HCT116 (cell line): ENCODE measurements around the gene EYA3. TPM values are rescaled to one million over a fixed set of nuclear protein-coding genes. Genes with fewer than 3 reads are reported as not detected.

Source experiments
- ATAC-seq: fragments of 200-7000 bp; cut with Tn5 transposase; 2 replicates; pipeline ENCODE4 v1.9.1; 2020; ENCODE audit warnings: mild to moderate bottlenecking, moderate library complexity
- BruUV-seq: library from RNA; stranded (reverse); fragments of 400-500 nt; replicated peaks from 2 replicates; lab custom pipeline; 2021; lab: Mats Ljungman, UMichigan
- CTCF ChIA-PET: fragments of 300-600 bp; sonication (Branson Sonifier 250); formaldehyde crosslinking; loops from one replicate; lab custom pipeline; 2021; ENCODE audit warnings: antibody characterized with exemption; lab: Charles Lee
- POLR2A ChIA-PET: fragments of 300-600, 350-600 bp; sonication (Branson Sonifier 250); formaldehyde crosslinking; loops from one replicate; lab custom pipeline; 2021; ENCODE audit warnings: antibody characterized with exemption; lab: Charles Lee
- RAD21 ChIA-PET, 2 experiments: fragments of 300-600 bp; sonication (Branson Sonifier 250); formaldehyde crosslinking; loops; one replicate each; lab custom pipeline; 2023; ENCODE audit warnings: low total read pairs in 2 of 2; ENCODE audit not compliant: uncharacterized antibody in 2 of 2, unreplicated experiment in 2 of 2, low non-redundant PET in 1 of 2; lab: Charles Lee
- DNase-seq: peaks from one replicate; pipeline ENCODE4 v3.0.0-alpha.2; 2010; ENCODE audit warnings: low read depth, low spot score
- H2AFZ ChIP-seq: fragments of 200-600 bp; shearing (Covaris generic), sonication (generic); 2 replicates; pipeline ENCODE4 v1.6.1; 2017; ENCODE audit warnings: low read depth, mixed run types, mixed read lengths, antibody characterized with exemption, low read length; ENCODE audit not compliant: poor library complexity, severe bottlenecking
- H3K27ac ChIP-seq: 2 replicates; pipeline ENCODE4 v1.5.1; 2012; ENCODE audit warnings: low read depth, low read length
- H3K27me3 ChIP-seq: fragments of 200-600 bp; sonication (generic); 2 replicates; pipeline ENCODE4 v1.6.1; 2016; ENCODE audit warnings: mixed run types, low read length, mixed read lengths; ENCODE audit not compliant: insufficient read depth
- H3K36me3 ChIP-seq, 2 experiments: fragments of 200-500 bp in 1 of 2; fragments of 200-600 bp in 1 of 2; sonication (Bioruptor generic) in 1 of 2; sonication (generic) in 1 of 2; 2 replicates each; pipeline versions ENCODE4 v1.5.1 to v1.6.1; 2014 to 2016; ENCODE audit warnings: low read length in 2 of 2, inconsistent platforms in 1 of 2, mixed read lengths in 1 of 2, mixed run types in 1 of 2; ENCODE audit not compliant: insufficient read depth in 2 of 2, control insufficient read depth in 1 of 2
- H3K4me1 ChIP-seq, 2 experiments: fragments of 200-600 bp in 1 of 2; sonication (generic) in 1 of 2; 2 replicates each; pipeline versions ENCODE4 v1.5.1 to v1.6.1; 2012 to 2017; ENCODE audit warnings: low read length in 2 of 2, inconsistent platforms in 1 of 2, mild to moderate bottlenecking in 1 of 2, mixed read lengths in 1 of 2, mixed run types in 1 of 2, moderate library complexity in 1 of 2; ENCODE audit not compliant: insufficient read depth in 2 of 2, control insufficient read depth in 1 of 2
- H3K4me2 ChIP-seq: fragments of 200-600 bp; sonication (generic); 2 replicates; pipeline ENCODE4 v1.6.1; 2017; ENCODE audit warnings: mixed run types, low read length, mixed read lengths
- H3K4me3 ChIP-seq, 2 experiments: fragments of 200-600 bp in 1 of 2; sonication (generic) in 1 of 2; replicated peaks in 1 of 2; 2 replicates each; pipeline ENCODE4 v1.5.1; 2011 to 2016; ENCODE audit warnings: low read length in 2 of 2, control low read depth in 1 of 2, low read depth in 1 of 2, mild to moderate bottlenecking in 1 of 2, mixed read lengths in 1 of 2, mixed run types in 1 of 2
- H3K79me2 ChIP-seq: fragments of 200-600 bp; sonication (generic); 2 replicates; pipeline ENCODE4 v1.6.1; 2017; ENCODE audit warnings: mild to moderate bottlenecking, mixed run types, low read length, moderate library complexity, mixed read lengths; ENCODE audit not compliant: insufficient read depth
- H3K9ac ChIP-seq: fragments of 200-600 bp; sonication (generic); 2 replicates; pipeline ENCODE4 v1.6.1; 2016; ENCODE audit warnings: low read length, mixed read lengths
- H3K9me2 ChIP-seq: fragments of 200-600 bp; sonication (generic), shearing (Covaris generic); 2 replicates; pipeline ENCODE4 v1.6.1; 2017; ENCODE audit warnings: mixed run types, mild to moderate bottlenecking, moderate library complexity; ENCODE audit not compliant: insufficient read depth
- H3K9me3 ChIP-seq, 2 experiments: fragments of 200-500 bp in 1 of 2; fragments of 200-600 bp in 1 of 2; sonication (Bioruptor generic) in 1 of 2; sonication (generic) in 1 of 2; 2 replicates each; pipeline ENCODE4 v1.6.1; 2014 to 2017; ENCODE audit warnings: low read length in 2 of 2, mixed read lengths in 2 of 2, inconsistent platforms in 1 of 2, low read depth in 1 of 2, mild to moderate bottlenecking in 1 of 2, mixed run types in 1 of 2, moderate library complexity in 1 of 2; ENCODE audit not compliant: control insufficient read depth in 1 of 2, insufficient read depth in 1 of 2
- H4K20me1 ChIP-seq: fragments of 200-600 bp; sonication (generic), shearing (Covaris generic); 2 replicates; pipeline ENCODE4 v1.6.1; 2017; ENCODE audit warnings: mixed run types, mild to moderate bottlenecking, moderate library complexity; ENCODE audit not compliant: insufficient read depth
- CEBPB ChIP-seq: IDR thresholded peaks from 2 replicates; pipeline ENCODE4 v1.6.1; 2012; ENCODE audit warnings: low read depth
- EGR1 ChIP-seq: IDR thresholded peaks from 2 replicates; pipeline ENCODE4 v1.6.1; 2012; ENCODE audit warnings: low read depth
- ELF1 ChIP-seq: IDR thresholded peaks from 2 replicates; pipeline ENCODE4 v1.6.1; 2012; ENCODE audit warnings: low read depth, borderline replicate concordance
- EZH2 ChIP-seq: fragments of 200-600 bp; sonication (generic); IDR thresholded peaks from 2 replicates; pipeline ENCODE4 v1.6.1; 2017; ENCODE audit warnings: antibody characterized with exemption, mixed run types
- EZH2phosphoT487 ChIP-seq: fragments of 200-600 bp; IDR thresholded peaks from 2 replicates; pipeline ENCODE4 v1.6.1; 2018; ENCODE audit warnings: antibody characterized with exemption, borderline replicate concordance
- FOSL1 ChIP-seq: IDR thresholded peaks from 2 replicates; pipeline ENCODE4 v1.6.1; 2012; ENCODE audit warnings: low read depth
- JUND ChIP-seq: IDR thresholded peaks from 2 replicates; pipeline ENCODE4 v1.6.1; 2012
- POLR2A ChIP-seq: IDR thresholded peaks from 2 replicates; pipeline ENCODE4 v1.7.0; 2011; ENCODE audit warnings: borderline replicate concordance; ENCODE audit not compliant: insufficient read depth, insufficient read length; ENCODE audit errors: extremely low read depth
- RAD21 ChIP-seq: IDR thresholded peaks from 2 replicates; pipeline ENCODE4 v1.6.1; 2012; ENCODE audit warnings: low read depth, mild to moderate bottlenecking
- SRF ChIP-seq: IDR thresholded peaks from 2 replicates; pipeline ENCODE4 v1.6.1; 2012; ENCODE audit warnings: low read depth
- TCF7L2 ChIP-seq: IDR thresholded peaks from 2 replicates; pipeline ENCODE4 v1.7.0; 2011; ENCODE audit warnings: borderline replicate concordance, inconsistent platforms; ENCODE audit not compliant: insufficient read depth, insufficient read length; ENCODE audit errors: extremely low read depth
- YY1 ChIP-seq: IDR thresholded peaks from 2 replicates; pipeline ENCODE4 v1.6.1; 2011; ENCODE audit warnings: low read length, low read depth, moderate library complexity, mild to moderate bottlenecking; ENCODE audit not compliant: insufficient replicate concordance; ENCODE audit errors: extremely low read depth
- ZNF274 ChIP-seq: fragments of 200-500 bp; sonication (Bioruptor generic); IDR thresholded peaks from 2 replicates; pipeline ENCODE4 v1.6.1; 2014; ENCODE audit warnings: mild to moderate bottlenecking, low read depth, low read length, inconsistent platforms
- intact Hi-C: fragments of 100-400 bp; cut with micrococcal nuclease; formaldehyde crosslinking; loops from 2 replicates; pipeline ENCODE4 v1.10.0; 2022
- total RNA-seq: library from RNA; stranded (reverse); gene quantifications from one replicate; pipeline ENCODE4 v1.2.1, GENCODE V29; 2021; ENCODE audit not compliant: unreplicated experiment
- TF ChIP-seq, protein P1 (sequence below): IDR thresholded peaks from 2 replicates; pipeline ENCODE4 v1.6.1; 2012
- TF ChIP-seq, protein P2 (sequence below), 3 experiments: fragments of 200-600 bp in 1 of 3; sonication (generic) in 1 of 3; IDR thresholded peaks in 2 of 3; conservative IDR thresholded peaks in 1 of 3; 2 replicates each; pipeline ENCODE4 v1.5.1; 2012 to 2017; ENCODE audit warnings: low read depth in 2 of 3, low read length in 2 of 3, antibody characterized with exemption in 1 of 3, borderline replicate concordance in 1 of 3, control low read depth in 1 of 3, mild to moderate bottlenecking in 1 of 3, mixed read lengths in 1 of 3, mixed run types in 1 of 3, moderate library complexity in 1 of 3; ENCODE audit not compliant: insufficient read depth in 1 of 3
- TF ChIP-seq, protein P3 (sequence below): IDR thresholded peaks from 2 replicates; pipeline ENCODE4 v1.6.1; 2011; ENCODE audit warnings: mild to moderate bottlenecking, low read length, moderate library complexity; ENCODE audit not compliant: insufficient replicate concordance; ENCODE audit errors: extremely low read depth

EYA3 gene
- total RNA-seq, 1 experiment from 2014 or later, result 25.9 TPM

DNA sequence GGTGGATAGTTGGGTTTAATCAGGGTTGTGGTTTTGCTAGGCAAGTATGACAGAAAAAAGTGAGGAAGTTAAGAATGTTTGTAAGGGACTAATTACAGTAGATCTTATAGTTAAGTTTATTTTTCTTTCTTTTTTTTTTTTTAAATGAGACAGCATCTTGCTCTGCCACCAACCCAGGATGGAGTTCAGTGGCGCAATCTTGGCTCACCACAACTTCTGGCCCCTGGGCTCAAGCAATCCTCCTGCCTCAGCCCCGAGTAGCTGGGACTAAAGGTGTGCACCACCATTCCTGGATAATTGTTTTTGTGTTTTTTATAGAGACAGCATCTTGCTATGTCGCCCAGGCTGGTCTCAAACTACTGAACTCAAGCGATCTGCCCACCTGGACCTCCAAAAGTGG, 41.7 kb downstream of the EYA3 start:
- Histone ChIP-seq H3K79me2 (no peaks in the 10 kb centered on the region), H3K9me3 (no peaks in the 10 kb centered on the region), H3K9me2 (no peaks in the 10 kb centered on the region), H3K9ac (no peak overlapping the region), H3K36me3 (0 out of 4 replicates have a peak, but pooled peaks cover 3 to 4% of the 10 kb centered on the region in 2 experiments), H2AFZ (no peak overlapping the region), H3K4me1 (no peaks in the 10 kb centered on the region), H3K4me2 (no peak overlapping the region), H3K27me3 (no peaks in the 10 kb centered on the region), H3K27ac (no peak overlapping the region), H3K4me3 (no peak overlapping the region), H4K20me1 (no peaks in the 10 kb centered on the region)
- BruUV-seq, result no TSS peak
- TF ChIP-seq, protein P1, sequence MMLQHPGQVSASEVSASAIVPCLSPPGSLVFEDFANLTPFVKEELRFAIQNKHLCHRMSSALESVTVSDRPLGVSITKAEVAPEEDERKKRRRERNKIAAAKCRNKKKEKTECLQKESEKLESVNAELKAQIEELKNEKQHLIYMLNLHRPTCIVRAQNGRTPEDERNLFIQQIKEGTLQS, result no peak
- no peak for TF ChIP-seq JUND
- TF ChIP-seq EZH2, result no peak
- no peak for TF ChIP-seq EZH2phosphoT487
- TF ChIP-seq YY1, result no peak
- no peak for TF ChIP-seq ZNF274
- no peak for TF ChIP-seq RAD21
- TF ChIP-seq FOSL1, result no peak
- no peak for TF ChIP-seq EGR1
- no peak for TF ChIP-seq CEBPB
- TF ChIP-seq, protein P2, sequence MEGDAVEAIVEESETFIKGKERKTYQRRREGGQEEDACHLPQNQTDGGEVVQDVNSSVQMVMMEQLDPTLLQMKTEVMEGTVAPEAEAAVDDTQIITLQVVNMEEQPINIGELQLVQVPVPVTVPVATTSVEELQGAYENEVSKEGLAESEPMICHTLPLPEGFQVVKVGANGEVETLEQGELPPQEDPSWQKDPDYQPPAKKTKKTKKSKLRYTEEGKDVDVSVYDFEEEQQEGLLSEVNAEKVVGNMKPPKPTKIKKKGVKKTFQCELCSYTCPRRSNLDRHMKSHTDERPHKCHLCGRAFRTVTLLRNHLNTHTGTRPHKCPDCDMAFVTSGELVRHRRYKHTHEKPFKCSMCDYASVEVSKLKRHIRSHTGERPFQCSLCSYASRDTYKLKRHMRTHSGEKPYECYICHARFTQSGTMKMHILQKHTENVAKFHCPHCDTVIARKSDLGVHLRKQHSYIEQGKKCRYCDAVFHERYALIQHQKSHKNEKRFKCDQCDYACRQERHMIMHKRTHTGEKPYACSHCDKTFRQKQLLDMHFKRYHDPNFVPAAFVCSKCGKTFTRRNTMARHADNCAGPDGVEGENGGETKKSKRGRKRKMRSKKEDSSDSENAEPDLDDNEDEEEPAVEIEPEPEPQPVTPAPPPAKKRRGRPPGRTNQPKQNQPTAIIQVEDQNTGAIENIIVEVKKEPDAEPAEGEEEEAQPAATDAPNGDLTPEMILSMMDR (IDR thresholded peaks at IDR 0.05 in 2 of 3, conservative IDR thresholded peaks at IDR 0.05 in 1 of 3; ENCODE audit: borderline replicate concordance in 1 of 3, insufficient read depth in 1 of 3, low read depth in 2 of 3, low read length in 2 of 3), result no peak
- TF ChIP-seq SRF, result no peak
- TF ChIP-seq POLR2A, result no peak
- no peak for TF ChIP-seq ELF1
- TF ChIP-seq, protein P3, sequence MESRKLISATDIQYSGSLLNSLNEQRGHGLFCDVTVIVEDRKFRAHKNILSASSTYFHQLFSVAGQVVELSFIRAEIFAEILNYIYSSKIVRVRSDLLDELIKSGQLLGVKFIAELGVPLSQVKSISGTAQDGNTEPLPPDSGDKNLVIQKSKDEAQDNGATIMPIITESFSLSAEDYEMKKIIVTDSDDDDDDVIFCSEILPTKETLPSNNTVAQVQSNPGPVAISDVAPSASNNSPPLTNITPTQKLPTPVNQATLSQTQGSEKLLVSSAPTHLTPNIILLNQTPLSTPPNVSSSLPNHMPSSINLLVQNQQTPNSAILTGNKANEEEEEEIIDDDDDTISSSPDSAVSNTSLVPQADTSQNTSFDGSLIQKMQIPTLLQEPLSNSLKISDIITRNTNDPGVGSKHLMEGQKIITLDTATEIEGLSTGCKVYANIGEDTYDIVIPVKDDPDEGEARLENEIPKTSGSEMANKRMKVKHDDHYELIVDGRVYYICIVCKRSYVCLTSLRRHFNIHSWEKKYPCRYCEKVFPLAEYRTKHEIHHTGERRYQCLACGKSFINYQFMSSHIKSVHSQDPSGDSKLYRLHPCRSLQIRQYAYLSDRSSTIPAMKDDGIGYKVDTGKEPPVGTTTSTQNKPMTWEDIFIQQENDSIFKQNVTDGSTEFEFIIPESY, result no peak
- TF ChIP-seq TCF7L2, result no peak
- ChIA-PET RAD21 (no interaction called here), CTCF (no interaction called here), POLR2A (no interaction called here)
- ATAC-seq (no peak), DNase-seq (no peak)
- intact Hi-C loops, result no loop called here
